NCI-H2171 (cell line): ENCODE measurements around the gene INPP5J.
A peak's percentile ranks its signal among the peaks of the same experiment; 100 is the strongest.
"Not testable (repeated sequence)": the region's sequence is repeated elsewhere in the genome, so short reads cannot be mapped to it uniquely, and the experiment has no call there.

Experiments used
- DNase-seq: peaks from one replicate; lab custom pipeline; 2025; lab: John Stamatoyannopoulos, UW

Gene INPP5J

GRCh38 chr22:31122532-31123291 lies at the start of gene INPP5J:
TSS of gene INPP5J (plus strand) at chr22:31122966. CDS start at chr22:31123015, 49 bp downstream.
- DNase-seq, result peak; percentile 86

- DNase-seq, result not testable (repeated sequence)
Measured at GRCh38 chr22:31073125-31073524, 49.6 kb upstream of the INPP5J start.

GRCh38 chr22:31073545-31074145 lies 49.1 kb upstream of the INPP5J start:
- DNase-seq, result not testable (repeated sequence)

DNA sequence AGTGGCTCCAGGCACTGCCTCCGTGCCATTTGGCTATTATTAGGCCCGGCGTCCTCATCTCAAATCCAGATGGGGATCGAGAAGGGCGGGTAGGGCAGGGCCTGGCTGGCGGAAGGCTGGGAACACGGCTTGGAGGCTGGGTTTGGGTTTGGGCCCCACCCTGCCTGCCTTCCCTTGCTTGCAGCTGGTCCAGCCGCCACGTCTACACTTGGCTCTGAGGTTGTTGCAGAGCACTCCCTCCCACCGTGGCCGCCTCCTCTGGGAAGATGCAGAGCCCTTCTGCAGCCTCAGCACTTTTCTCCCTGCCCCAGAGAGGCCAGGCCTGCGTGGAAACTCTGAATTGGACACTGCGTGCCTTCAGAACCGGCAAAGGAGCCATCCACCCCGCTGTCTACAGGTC lies 46.8 kb upstream of the INPP5J start:
- no peak for DNase-seq

DNA sequence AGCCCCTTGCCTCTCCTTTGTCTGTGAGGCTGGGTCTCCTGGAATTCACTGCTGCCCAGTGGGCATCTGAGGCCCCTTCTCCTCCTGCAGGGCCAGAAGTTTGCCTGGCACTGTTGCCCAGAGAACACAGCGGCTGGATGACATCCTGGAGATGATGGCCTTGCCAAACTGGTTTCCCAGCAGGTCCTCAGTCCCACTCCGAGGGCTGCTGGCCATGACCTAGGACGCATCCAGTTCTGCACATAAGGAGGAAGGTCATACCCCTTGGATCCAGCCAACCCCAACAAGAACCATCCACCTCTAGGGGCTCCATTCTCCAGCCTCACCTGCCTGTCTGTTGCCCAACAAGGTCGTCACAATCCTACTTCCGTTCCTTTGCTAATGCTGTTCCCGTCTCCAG lies 45.1 kb upstream of the INPP5J start:
- no peak for DNase-seq

DNA sequence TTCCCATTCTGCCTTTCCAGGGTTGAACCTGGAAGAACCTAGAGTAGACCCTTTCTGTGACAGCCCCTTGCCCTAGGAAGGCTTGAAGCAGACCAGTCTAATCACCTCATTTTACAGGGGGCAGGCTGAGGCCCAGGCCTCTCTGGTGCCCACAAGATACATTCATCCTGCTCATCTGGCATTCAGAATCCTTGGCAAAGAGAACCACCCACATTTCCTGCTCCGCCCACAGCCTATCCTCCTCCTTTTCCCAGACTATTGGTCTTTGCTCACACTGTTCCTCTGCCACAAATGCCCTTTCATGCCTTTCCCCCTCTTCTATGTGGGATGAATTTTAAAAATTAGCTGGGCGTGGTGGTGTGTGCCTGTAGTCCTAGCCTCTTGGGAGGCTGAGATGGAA lies 44.4 kb upstream of the INPP5J start:
- DNase-seq, result not testable (repeated sequence)

- no peak for DNase-seq
Measured at GRCh38 chr22:31079095-31079642, 43.6 kb upstream of the INPP5J start.

DNA sequence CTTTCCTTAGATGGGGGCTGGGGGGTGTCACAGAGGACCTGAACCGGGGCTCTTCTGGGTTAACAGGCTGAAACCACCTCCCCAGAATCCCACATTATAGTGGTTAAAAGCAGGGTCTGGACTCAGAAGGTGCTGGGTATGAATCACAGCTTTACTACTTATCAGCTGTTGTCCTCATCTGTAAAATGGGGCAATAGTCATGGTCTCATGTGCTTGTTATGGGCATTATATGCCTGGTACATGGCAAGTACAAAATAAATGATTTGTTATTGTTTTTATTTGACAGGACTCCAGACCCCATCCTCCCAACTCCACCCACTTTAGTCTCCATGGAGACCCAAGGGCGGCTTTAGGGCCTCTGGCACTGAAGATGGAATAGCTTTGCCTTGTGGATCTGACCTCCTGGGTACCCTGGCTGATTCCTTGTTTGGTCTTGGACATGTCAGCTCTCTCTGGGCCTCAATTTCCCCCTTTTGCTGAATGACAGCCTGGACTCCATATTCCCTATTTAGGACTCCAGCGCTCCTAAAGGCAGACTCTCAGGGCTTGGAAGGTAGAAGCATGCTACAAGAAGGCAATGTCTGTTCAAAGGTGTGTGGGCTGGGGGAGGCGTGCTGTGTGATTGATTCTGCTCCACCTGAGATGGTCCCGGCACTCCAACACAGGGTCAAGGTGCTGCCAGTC lies 42.5 kb upstream of the INPP5J start:
- DNase-seq, result no peak

GRCh38 chr22:31080848-31081649 lies 41.7 kb upstream of the INPP5J start, which contains the start of gene SMTN:
TSS of gene SMTN (plus strand) at chr22:31081318. CDS start at chr22:31083259, 1,941 bp downstream.
- DNase-seq, result peak; percentile 92

DNA sequence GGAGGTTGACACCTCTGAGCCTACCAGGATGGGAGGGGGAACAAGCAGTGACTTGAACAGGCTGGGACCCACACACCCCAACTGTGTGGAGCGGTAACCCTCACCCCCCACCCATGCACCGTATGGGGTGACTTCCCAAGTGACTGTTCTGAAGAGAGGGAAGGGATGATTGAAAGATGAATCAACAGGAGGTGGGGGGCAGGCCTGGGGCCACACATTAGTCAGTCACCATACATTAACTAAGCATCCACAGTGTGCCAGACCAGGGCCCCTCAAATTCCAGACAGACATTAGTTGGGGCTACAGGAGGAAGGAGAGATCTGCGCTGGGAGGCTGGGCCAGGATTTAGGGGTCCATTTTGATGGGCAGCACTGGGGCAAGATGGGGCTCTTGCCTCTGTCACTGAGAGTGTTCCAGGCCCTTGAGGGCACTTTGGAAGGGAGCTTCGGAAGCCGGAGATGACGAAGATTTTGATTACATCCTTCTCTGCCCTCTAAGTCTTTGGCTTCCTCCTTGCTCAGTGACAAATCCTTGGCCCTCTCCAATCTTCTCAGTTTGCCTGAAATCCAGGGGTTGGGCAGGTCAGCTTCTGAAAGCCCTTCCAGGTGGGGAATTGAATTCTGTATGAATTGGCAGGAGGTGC lies 40.7 kb upstream of the INPP5J start:
- DNase-seq, result no peak

GRCh38 chr22:31082606-31083376 lies 40.0 kb upstream of the INPP5J start:
- no peak for DNase-seq

DNA sequence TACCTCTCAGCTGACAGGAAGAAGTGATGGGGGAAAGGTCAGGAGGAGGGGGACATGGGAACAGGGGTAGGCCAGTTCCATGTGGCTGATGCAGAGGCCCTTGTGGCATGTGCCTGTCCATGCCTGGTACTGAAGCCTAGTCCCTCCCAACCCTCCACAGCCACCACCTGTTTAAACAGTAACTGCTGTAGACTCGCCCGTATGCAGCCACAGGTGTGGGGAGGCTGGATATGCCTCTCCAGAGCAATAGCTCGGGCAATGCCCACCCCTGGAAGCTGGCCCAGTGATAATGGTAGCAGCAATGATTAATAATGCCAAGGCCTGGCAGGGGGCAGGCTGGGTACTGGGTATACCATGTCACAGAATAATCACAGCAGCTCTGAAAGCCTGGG lies 39.4 kb upstream of the INPP5J start:
- no peak for DNase-seq

DNA sequence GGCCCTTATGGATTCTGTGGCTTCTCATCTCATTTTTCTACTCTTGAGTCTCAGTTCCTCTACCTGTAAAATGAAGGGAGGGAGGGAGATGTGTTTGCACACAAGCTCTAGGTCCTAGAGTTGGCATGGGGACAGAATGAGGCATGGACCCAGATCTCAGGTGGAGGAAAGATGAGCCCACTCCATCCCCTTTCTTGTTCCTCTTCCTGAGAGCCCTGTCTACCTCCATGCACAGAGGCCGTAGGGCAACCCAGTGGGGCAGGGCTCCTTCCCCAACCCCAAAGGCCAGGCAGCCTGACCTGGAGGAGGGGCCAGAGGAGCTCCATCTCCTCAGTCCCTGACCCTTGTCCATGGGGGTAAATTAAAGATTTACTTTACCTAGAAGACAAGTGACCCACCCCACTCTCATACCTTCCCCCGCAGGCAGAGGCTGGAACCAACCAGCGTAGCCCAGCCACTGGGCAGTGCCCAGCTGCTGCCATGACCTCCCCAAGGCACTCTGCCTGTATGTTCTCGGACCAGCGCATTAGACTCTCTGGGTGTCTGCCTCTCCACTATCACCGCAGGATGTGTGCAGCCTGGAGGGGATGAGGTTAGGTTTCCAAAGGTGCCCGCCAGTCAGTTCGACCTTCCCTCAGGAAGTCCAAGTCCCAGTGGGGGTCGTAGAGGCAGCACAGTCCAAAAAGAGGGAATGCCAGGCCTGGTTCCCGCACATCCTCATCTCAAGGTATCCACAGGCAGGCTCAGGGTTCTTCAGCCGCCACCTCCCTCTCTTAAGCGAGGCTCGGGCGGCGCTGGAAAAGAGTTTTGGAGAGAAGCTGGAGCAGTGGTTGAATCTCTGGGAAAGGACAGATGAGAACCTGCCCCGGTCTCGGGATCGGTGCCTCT lies 38.6 kb upstream of the INPP5J start:
- no peak for DNase-seq

GRCh38 chr22:31084811-31085492 lies 37.8 kb upstream of the INPP5J start:
- DNase-seq, result peak; percentile 70

- DNase-seq, result no peak
Measured at GRCh38 chr22:31085493-31085824, 37.3 kb upstream of the INPP5J start.

DNA sequence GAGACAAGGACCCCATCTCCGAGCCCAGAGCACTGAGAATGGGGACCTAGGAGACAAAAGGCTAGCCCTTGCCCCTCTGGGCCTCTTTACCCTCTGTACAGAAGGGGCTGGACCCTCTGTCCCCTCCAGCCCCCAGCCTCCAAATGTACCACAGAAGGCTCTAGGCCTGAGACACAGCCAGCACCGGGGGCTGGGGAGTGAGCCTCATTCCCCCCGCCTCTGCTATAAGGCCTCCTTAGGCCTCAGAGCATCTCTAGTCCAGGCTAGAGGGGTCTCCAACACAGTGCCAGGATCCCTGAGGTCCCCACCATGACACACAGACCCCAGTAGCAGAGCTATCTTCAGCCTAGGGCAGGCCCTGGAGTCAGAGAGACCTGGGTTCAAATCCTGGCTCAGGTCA lies 36.8 kb upstream of the INPP5J start:
- DNase-seq, result no peak

DNA sequence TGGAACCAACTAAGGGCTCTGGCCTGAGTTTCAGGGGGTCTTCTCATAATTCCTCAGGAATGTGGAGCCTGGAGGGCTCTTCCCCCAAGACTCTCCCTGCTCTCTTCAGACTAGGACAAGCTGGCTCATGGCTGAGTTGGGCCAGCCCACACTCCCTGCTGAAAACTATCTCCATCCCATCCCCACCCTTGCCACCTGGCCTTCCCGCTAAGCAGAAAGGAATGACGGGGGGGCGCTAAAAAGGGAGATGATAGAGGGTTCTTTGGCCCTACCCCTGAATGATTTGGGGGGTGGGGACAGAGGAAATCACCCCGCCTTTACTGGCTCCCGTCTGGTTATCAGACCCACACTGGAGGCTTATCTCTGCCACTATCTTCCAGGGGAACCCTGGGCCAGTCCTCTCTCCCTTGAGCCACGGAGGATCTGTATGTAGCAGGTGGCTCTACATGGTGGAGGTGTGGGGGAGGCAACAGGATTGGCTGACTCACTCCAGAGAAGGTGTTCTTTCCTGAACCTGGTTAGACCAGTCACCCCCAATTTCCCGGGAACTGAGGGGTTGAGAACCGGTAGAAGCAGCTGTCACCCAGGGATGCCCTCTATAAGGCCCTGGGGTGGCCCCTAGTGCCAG lies 35.9 kb upstream of the INPP5J start:
- DNase-seq, result no peak

DNA sequence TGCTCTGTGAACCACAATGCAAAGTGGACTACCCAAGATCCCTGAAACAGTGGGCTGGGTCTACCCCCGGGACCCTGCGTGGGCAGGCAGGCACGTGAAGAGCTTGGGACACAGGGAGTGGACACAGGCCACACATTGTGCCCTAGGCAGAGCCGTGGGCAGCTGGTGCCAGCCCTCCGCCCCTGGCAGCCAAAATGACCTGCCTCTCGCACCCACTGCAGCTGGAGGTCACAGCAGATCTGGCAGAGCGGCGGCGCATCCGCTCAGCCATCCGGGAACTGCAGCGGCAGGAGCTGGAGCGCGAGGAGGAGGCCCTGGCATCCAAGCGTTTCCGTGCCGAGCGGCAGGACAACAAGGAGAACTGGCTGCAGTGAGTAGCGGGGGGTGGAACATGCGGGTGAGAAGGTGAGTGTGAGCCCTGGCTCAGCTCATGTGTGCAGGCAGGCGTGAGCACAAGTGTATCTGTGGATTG lies 35.0 kb upstream of the INPP5J start:
- no peak for DNase-seq
